WTC11 (cell line): ENCODE measurements around the gene SDCCAG8. TPM values are rescaled to one million over a fixed set of nuclear protein-coding genes. Genes with fewer than 3 reads are reported as not detected.

Experiments
- ATAC-seq: fragments of 200-7000 bp; cut with Tn5 transposase; 2 replicates; pipeline ENCODE4 v1.10.0; 2021; ENCODE audit warnings: mild to moderate bottlenecking, moderate library complexity
- CTCF ChIA-PET: fragments of 300-600 bp; sonication (Branson Sonifier 250); formaldehyde crosslinking; loops from one replicate; lab custom pipeline; 2021; ENCODE audit warnings: antibody characterized with exemption; lab: Charles Lee
- POLR2A ChIA-PET: fragments of 350-600 bp; sonication (Branson Sonifier 250); formaldehyde crosslinking; loops from one replicate; lab custom pipeline; 2021; ENCODE audit warnings: antibody characterized with exemption; lab: Charles Lee
- DNase-seq: peaks from one replicate; pipeline ENCODE4 v3.0.0; 2021; ENCODE audit warnings: low spot score
- H3K27ac Mint-ChIP-seq: 2 replicates; pipeline ENCODE4 v1.8.0; 2021; ENCODE audit warnings: mixed read lengths
- H3K27me3 Mint-ChIP-seq: 2 replicates; pipeline ENCODE4 v1.8.0; 2021; ENCODE audit warnings: low read depth, mild to moderate bottlenecking, moderate library complexity, mixed read lengths
- H3K36me3 Mint-ChIP-seq: 2 replicates; pipeline ENCODE4 v1.8.0; 2021; ENCODE audit warnings: mixed read lengths
- H3K4me1 Mint-ChIP-seq: 2 replicates; pipeline ENCODE4 v1.8.0; 2022; ENCODE audit warnings: mixed read lengths
- H3K4me3 Mint-ChIP-seq: 2 replicates; pipeline ENCODE4 v1.8.0; 2021; ENCODE audit warnings: mild to moderate bottlenecking, moderate library complexity, mixed read lengths
- H3K9me3 Mint-ChIP-seq: 2 replicates; pipeline ENCODE4 v1.8.0; 2021; ENCODE audit warnings: mixed read lengths
- CBFB ChIP-seq: sonication (generic); formaldehyde crosslinking; IDR thresholded peaks from 2 replicates; pipeline ENCODE4 v1.8.1; 2022; ENCODE audit warnings: mild to moderate bottlenecking, low read depth, missing genetic modification reagents
- CDX4 ChIP-seq: fragments of 250-450 bp; sonication (Bioruptor Pico); IDR thresholded peaks from 2 replicates; pipeline ENCODE4 v1.9.0; 2021; ENCODE audit warnings: moderate library complexity, mild to moderate bottlenecking, inconsistent platforms, borderline replicate concordance
- ELF4 ChIP-seq: sonication (generic); formaldehyde crosslinking; IDR thresholded peaks from 2 replicates; pipeline ENCODE4 v1.8.1; 2022; ENCODE audit warnings: low read depth, mild to moderate bottlenecking, moderate library complexity, missing genetic modification reagents
- EMX1 ChIP-seq: fragments of 250-450 bp; sonication (Bioruptor Pico); IDR thresholded peaks from 2 replicates; pipeline ENCODE4 v1.8.0; 2021; ENCODE audit warnings: mild to moderate bottlenecking
- ERG ChIP-seq: fragments of 250-450 bp; sonication (Bioruptor Pico); IDR thresholded peaks from 2 replicates; pipeline ENCODE4 v1.8.0; 2021; ENCODE audit warnings: mild to moderate bottlenecking
- HMGA2 ChIP-seq: fragments of 250-450 bp; sonication (Bioruptor Pico); IDR thresholded peaks from 2 replicates; pipeline ENCODE4 v1.4.0; 2021; ENCODE audit warnings: mild to moderate bottlenecking, moderate library complexity
- JAZF1 ChIP-seq: fragments of 250-450 bp; sonication (Bioruptor Pico); IDR thresholded peaks from 2 replicates; pipeline ENCODE4 v1.9.0; 2021; ENCODE audit warnings: moderate library complexity, mild to moderate bottlenecking, inconsistent platforms
- JUN ChIP-seq: sonication (generic); formaldehyde crosslinking; IDR thresholded peaks from 2 replicates; pipeline ENCODE4 v1.8.0; 2023; ENCODE audit warnings: mild to moderate bottlenecking, missing genetic modification reagents
- MYBL2 ChIP-seq: sonication (generic); formaldehyde crosslinking; IDR thresholded peaks from 2 replicates; pipeline ENCODE4 v1.8.1; 2023; ENCODE audit warnings: mild to moderate bottlenecking, moderate library complexity, missing genetic modification reagents
- NFATC4 ChIP-seq: fragments of 250-450 bp; sonication (Bioruptor Pico); IDR thresholded peaks from 2 replicates; pipeline ENCODE4 v1.9.0; 2021; ENCODE audit warnings: mild to moderate bottlenecking
- NR1H2 ChIP-seq: sonication (generic); formaldehyde crosslinking; IDR thresholded peaks from 2 replicates; pipeline ENCODE4 v1.9.0; 2021; ENCODE audit warnings: mild to moderate bottlenecking, moderate library complexity, missing genetic modification reagents
- NR3C1 ChIP-seq: sonication (generic); formaldehyde crosslinking; conservative IDR thresholded peaks from 2 replicates; pipeline ENCODE4 v1.8.1; 2023; ENCODE audit warnings: low read depth, mild to moderate bottlenecking, missing genetic modification reagents
- PRRX2 ChIP-seq: fragments of 250-450 bp; sonication (Bioruptor Pico); IDR thresholded peaks from 2 replicates; pipeline ENCODE4 v1.8.0; 2021; ENCODE audit warnings: mild to moderate bottlenecking
- RORB ChIP-seq: fragments of 250-450 bp; sonication (Bioruptor Pico); IDR thresholded peaks from 2 replicates; pipeline ENCODE4 v1.9.0; 2021; ENCODE audit warnings: mild to moderate bottlenecking
- total RNA-seq: library from RNA; stranded (reverse); gene quantifications from 3 replicates; pipeline ENCODE4 v1.2.3, GENCODE V29; 2021
- TF ChIP-seq, protein P1 (sequence below): fragments of 200-600 bp; IDR thresholded peaks from 2 replicates; pipeline ENCODE4 v1.8.0; 2022; ENCODE audit warnings: antibody characterized with exemption
- TF ChIP-seq, protein P2 (sequence below): sonication (generic); formaldehyde crosslinking; IDR thresholded peaks from 2 replicates; pipeline ENCODE4 v1.8.1; 2022; ENCODE audit warnings: mild to moderate bottlenecking, missing genetic modification reagents, moderate library complexity, borderline replicate concordance

The SDCCAG8 gene
- total RNA-seq, 1 experiment from 2014 or later: 44.3 TPM

GRCh38 chr1:243325305-243325890 is 69.6 kb downstream of the SDCCAG8 start:
- no peak overlapping the region for H3K27ac Mint-ChIP-seq
- POLR2A ChIA-PET: no interaction called here
- TF ChIP-seq JAZF1 (CRISPR knock-in tag): no peak
- TF ChIP-seq, protein P1, sequence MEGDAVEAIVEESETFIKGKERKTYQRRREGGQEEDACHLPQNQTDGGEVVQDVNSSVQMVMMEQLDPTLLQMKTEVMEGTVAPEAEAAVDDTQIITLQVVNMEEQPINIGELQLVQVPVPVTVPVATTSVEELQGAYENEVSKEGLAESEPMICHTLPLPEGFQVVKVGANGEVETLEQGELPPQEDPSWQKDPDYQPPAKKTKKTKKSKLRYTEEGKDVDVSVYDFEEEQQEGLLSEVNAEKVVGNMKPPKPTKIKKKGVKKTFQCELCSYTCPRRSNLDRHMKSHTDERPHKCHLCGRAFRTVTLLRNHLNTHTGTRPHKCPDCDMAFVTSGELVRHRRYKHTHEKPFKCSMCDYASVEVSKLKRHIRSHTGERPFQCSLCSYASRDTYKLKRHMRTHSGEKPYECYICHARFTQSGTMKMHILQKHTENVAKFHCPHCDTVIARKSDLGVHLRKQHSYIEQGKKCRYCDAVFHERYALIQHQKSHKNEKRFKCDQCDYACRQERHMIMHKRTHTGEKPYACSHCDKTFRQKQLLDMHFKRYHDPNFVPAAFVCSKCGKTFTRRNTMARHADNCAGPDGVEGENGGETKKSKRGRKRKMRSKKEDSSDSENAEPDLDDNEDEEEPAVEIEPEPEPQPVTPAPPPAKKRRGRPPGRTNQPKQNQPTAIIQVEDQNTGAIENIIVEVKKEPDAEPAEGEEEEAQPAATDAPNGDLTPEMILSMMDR: peak; percentile 43; the same call in 1 of the 2 replicates
- no peaks in the 10 kb centered on the region for H3K36me3 Mint-ChIP-seq
- H3K9me3 Mint-ChIP-seq: no peaks in the 10 kb centered on the region
- ATAC-seq (no peak), DNase-seq (no peak)
- H3K4me3 Mint-ChIP-seq: no peak overlapping the region
- peaks cover 4% of the 10 kb centered on the region for H3K4me1 Mint-ChIP-seq
- CTCF ChIA-PET: no interaction called here
- H3K27me3 Mint-ChIP-seq: no peaks in the 10 kb centered on the region

- Mint-ChIP-seq H3K27ac (no peak overlapping the region), H3K4me3 (no peak overlapping the region), H3K27me3 (no peaks in the 10 kb centered on the region), H3K9me3 (0 out of 2 replicates have a peak, but pooled peaks cover 5% of the 10 kb centered on the region), H3K4me1 (peaks cover 4% of the 10 kb centered on the region), H3K36me3 (peaks cover 2% of the 10 kb centered on the region; the same call in 1 of the 2 replicates)
- CTCF ChIA-PET: no interaction called here
- no peak for DNase-seq
- POLR2A ChIA-PET: no interaction called here
- ATAC-seq: no peak
- TF ChIP-seq NR3C1 (CRISPR knock-in tag) (no peak), JUN (CRISPR knock-in tag) (no peak), ELF4 (CRISPR knock-in tag) (no peak), RORB (CRISPR knock-in tag) (no peak), CBFB (CRISPR knock-in tag) (no peak), CDX4 (CRISPR knock-in tag) (no peak), HMGA2 (CRISPR knock-in tag) (no peak), MYBL2 (no peak), EMX1 (CRISPR knock-in tag) (no peak), ERG (CRISPR knock-in tag) (no peak)
- TF ChIP-seq, protein P2, sequence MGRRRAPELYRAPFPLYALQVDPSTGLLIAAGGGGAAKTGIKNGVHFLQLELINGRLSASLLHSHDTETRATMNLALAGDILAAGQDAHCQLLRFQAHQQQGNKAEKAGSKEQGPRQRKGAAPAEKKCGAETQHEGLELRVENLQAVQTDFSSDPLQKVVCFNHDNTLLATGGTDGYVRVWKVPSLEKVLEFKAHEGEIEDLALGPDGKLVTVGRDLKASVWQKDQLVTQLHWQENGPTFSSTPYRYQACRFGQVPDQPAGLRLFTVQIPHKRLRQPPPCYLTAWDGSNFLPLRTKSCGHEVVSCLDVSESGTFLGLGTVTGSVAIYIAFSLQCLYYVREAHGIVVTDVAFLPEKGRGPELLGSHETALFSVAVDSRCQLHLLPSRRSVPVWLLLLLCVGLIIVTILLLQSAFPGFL (CRISPR knock-in tag): no peak
Observed at GRCh38 chr1:243332440-243332839, 76.6 kb downstream of the SDCCAG8 start.

DNA sequence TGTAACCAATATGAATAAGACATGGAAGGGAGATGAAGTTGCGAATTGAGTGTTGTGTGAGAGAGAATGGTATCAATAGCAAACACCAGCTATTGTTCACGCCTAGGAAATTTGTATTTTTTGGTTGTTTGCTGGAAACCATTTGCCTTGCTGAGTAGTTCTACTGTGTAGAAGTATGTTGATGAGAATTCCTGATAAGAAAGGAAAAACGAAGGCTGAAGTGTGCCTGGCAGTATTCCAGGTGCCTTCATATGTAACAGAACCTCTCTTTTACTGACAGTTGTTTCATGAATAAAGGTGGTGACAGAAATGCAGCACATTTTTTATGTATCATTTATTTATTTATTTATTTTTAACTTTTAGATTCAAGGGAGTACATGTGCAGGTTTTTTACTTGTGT is 79.5 kb downstream of the SDCCAG8 start:
- no peaks in the 10 kb centered on the region for H3K27me3 Mint-ChIP-seq
- POLR2A ChIA-PET: no interaction called here
- no peak overlapping the region for H3K27ac Mint-ChIP-seq
- H3K36me3 Mint-ChIP-seq: peaks cover 2% of the 10 kb centered on the region; the same call in 1 of the 2 replicates
- CTCF ChIA-PET: interaction anchor here (2.5 kb wide), 1 partner anchor 8 kb away, joined by 11 read pairs; no protein-coding TSS in a partner anchor
- H3K9me3 Mint-ChIP-seq: 0 out of 2 replicates have a peak, but pooled peaks cover 5% of the 10 kb centered on the region
- TF ChIP-seq PRRX2 (CRISPR knock-in tag): no peak
- no peak for TF ChIP-seq NR1H2
- TF ChIP-seq NFATC4 (CRISPR knock-in tag): no peak
- TF ChIP-seq, all 79 proteins: peak for 0
- no peak overlapping the region for H3K4me3 Mint-ChIP-seq
- H3K4me1 Mint-ChIP-seq: peaks cover 4% of the 10 kb centered on the region
- ATAC-seq: no peak
- DNase-seq: no peak
